NOMO-1 treated with DMSO at 0.1 percent for 48 hours (cell line): ENCODE results near the gene PIGQ.

Source experiments
- DNase-seq: peaks from one replicate; lab custom pipeline; 2025; ENCODE audit not compliant: unreplicated experiment; lab: John Stamatoyannopoulos, UW

The PIGQ gene

GRCh38 chr16:554640-555365 lies 15.0 kb upstream of the PIGQ start:
- no peak for DNase-seq

- DNase-seq, result no peak
These were observed 14.0 kb upstream of the PIGQ start for GRCh38 chr16:555528-556473.

GRCh38 chr16:556474-557173 lies 13.1 kb upstream of the PIGQ start:
- DNase-seq, result no peak

- DNase-seq, result no peak
These were observed 12.1 kb upstream of the PIGQ start for GRCh38 chr16:557463-558297.

GRCh38 chr16:558298-559020 lies 11.3 kb upstream of the PIGQ start:
- no peak for DNase-seq

- no peak for DNase-seq
These were observed 10.8 kb upstream of the PIGQ start for GRCh38 chr16:559021-559380.

- DNase-seq, result no peak
These were observed 10.2 kb upstream of the PIGQ start for GRCh38 chr16:559411-560203.

GRCh38 chr16:560204-560700 lies 9.5 kb upstream of the PIGQ start, which contains the start of gene PRR35:
Gene PRR35, plus strand, starts transcription at chr16:560394. Its CDS starts 2,901 bp downstream, at chr16:563295.
- no peak for DNase-seq

GRCh38 chr16:560701-561412 lies 8.9 kb upstream of the PIGQ start:
- no peak for DNase-seq

GRCh38 chr16:561413-561794 lies 8.4 kb upstream of the PIGQ start:
- no peak for DNase-seq

- no peak for DNase-seq
These were observed 7.5 kb upstream of the PIGQ start for GRCh38 chr16:561957-562938.

GRCh38 chr16:563072-563644 lies 6.6 kb upstream of the PIGQ start:
- no peak for DNase-seq

- DNase-seq, result no peak
These were observed 4.9 kb upstream of the PIGQ start for GRCh38 chr16:564690-565418.

- no peak for DNase-seq
These were observed 4.1 kb upstream of the PIGQ start for GRCh38 chr16:565419-566330.
